ENCODE data around the gene FLAD1.
"Not testable (repeated sequence)": the region's sequence is repeated elsewhere in the genome, so short reads cannot be mapped to it uniquely, and the experiment has no call there.

FLAD1 gene

GRCh38 chr1:154967331-154967950 is 15.7 kb upstream of the FLAD1 start:
- DNase-seq (ENCODE audit: low read depth, low spot score) = no peak

GRCh38 chr1:154968731-154969130 is 14.4 kb upstream of the FLAD1 start:
- no peak for DNase-seq (ENCODE audit: low read depth, low spot score)

- DNase-seq (ENCODE audit: low read depth, low spot score) = no peak
Observed at GRCh38 chr1:154969246-154969645, 13.9 kb upstream of the FLAD1 start.

GRCh38 chr1:154969860-154970452 is 13.2 kb upstream of the FLAD1 start:
- DNase-seq (ENCODE audit: low read depth, low spot score) = no peak

- peak; percentile 80 for DNase-seq (ENCODE audit: low read depth, low spot score)
Observed at GRCh38 chr1:154970631-154971340, 12.4 kb upstream of the FLAD1 start, which contains the start of gene SHC1. Gene SHC1, minus strand, starts transcription at chr1:154970747. Its CDS starts 221 bp downstream, at chr1:154970526.

GRCh38 chr1:154971341-154971998 is 11.7 kb upstream of the FLAD1 start:
- no peak for DNase-seq (ENCODE audit: low read depth, low spot score)

GRCh38 chr1:154972213-154972516 is 11.0 kb upstream of the FLAD1 start:
- DNase-seq (ENCODE audit: low read depth, low spot score) = no peak

- no peak for DNase-seq (ENCODE audit: low read depth, low spot score)
Observed at GRCh38 chr1:154972517-154973343, 10.4 kb upstream of the FLAD1 start.

GRCh38 chr1:154973344-154974101 is 9.6 kb upstream of the FLAD1 start:
- DNase-seq (ENCODE audit: low read depth, low spot score) = peak; percentile 79

GRCh38 chr1:154974102-154974807 is 8.9 kb upstream of the FLAD1 start, which contains the start of gene CKS1B:
Gene CKS1B, plus strand, starts transcription at chr1:154974681. Its CDS starts 65 bp downstream, at chr1:154974746.
- DNase-seq (ENCODE audit: low read depth, low spot score) = peak; percentile 99

GRCh38 chr1:154974808-154975408 is 8.2 kb upstream of the FLAD1 start:
- DNase-seq (ENCODE audit: low read depth, low spot score) = no peak

- DNase-seq (ENCODE audit: low read depth, low spot score) = no peak
Observed at GRCh38 chr1:154975409-154976059, 7.6 kb upstream of the FLAD1 start.

- DNase-seq (ENCODE audit: low read depth, low spot score) = not testable (repeated sequence)
Observed at GRCh38 chr1:154977762-154978161, 5.4 kb upstream of the FLAD1 start.

- DNase-seq (ENCODE audit: low read depth, low spot score) = no peak
Observed at GRCh38 chr1:154978360-154978759, 4.8 kb upstream of the FLAD1 start.

GRCh38 chr1:154982341-154982740 is 803 bp upstream of the FLAD1 start:
- DNase-seq (ENCODE audit: low read depth, low spot score) = no peak

- DNase-seq (ENCODE audit: low read depth, low spot score) = no peak
Observed at GRCh38 chr1:154983776-154984466, 777 bp downstream of the FLAD1 start.

GRCh38 chr1:154986736-154987135 is 3.6 kb downstream of the FLAD1 start:
- DNase-seq (ENCODE audit: low read depth, low spot score) = not testable (repeated sequence)

- no peak for DNase-seq (ENCODE audit: low read depth, low spot score)
Observed at GRCh38 chr1:154987326-154987725, 4.2 kb downstream of the FLAD1 start.
